Gastroesophageal sphincter (tissue), 4 donors: ENCODE data around the gene VPS25. TPM values are rescaled to one million over a fixed set of nuclear protein-coding genes. Genes with fewer than 3 reads are reported as not detected.

Source experiments
- ATAC-seq: fragments of 150-250 bp; one replicate; pipeline ENCODE4 v1.9.1; 2016; ENCODE audit warnings: mild to moderate bottlenecking, moderate library complexity
- H3K27ac ChIP-seq, 4 donors: fragments of 200-600 bp; sonication (generic) in 3 of 4; 1 replicate in 3 of 4; 2 replicates in 1 of 4; pipeline ENCODE4 v1.5.1; 2016 to 2019
- H3K27me3 ChIP-seq: fragments of 200-600 bp; sonication (generic); one replicate; pipeline ENCODE4 v1.5.1; 2019
- H3K36me3 ChIP-seq, 2 donors: fragments of 200-600 bp; sonication (generic); one replicate each; pipeline ENCODE4 v1.5.1; 2019; ENCODE audit warnings: control low read depth in 1 of 2
- H3K4me1 ChIP-seq, 3 donors: fragments of 200-600 bp; sonication (generic); 1 replicate in 2 of 3; 2 replicates in 1 of 3; pipeline ENCODE4 v1.5.1; 2016 to 2019; ENCODE audit warnings: control low read depth in 2 of 3
- H3K4me3 ChIP-seq, 2 donors: fragments of 200-600 bp; sonication (generic); one replicate each; pipeline ENCODE4 v1.5.1; 2019; ENCODE audit warnings: mild to moderate bottlenecking in 1 of 2, moderate library complexity in 1 of 2
- H3K9me3 ChIP-seq, 3 donors: fragments of 200-600 bp; sonication (generic); one replicate each; pipeline ENCODE4 v1.5.1; 2017 to 2019; ENCODE audit warnings: control low read depth in 2 of 3
- EP300 ChIP-seq: sonication (generic); formaldehyde crosslinking; IDR thresholded peaks from one replicate; pipeline ENCODE4 v1.6.1; 2017; ENCODE audit warnings: antibody characterized with exemption, mild to moderate bottlenecking
- POLR2A ChIP-seq, 2 donors: fragments of 450-650 bp; IDR thresholded peaks; one replicate each; pipeline ENCODE4 v1.6.1; 2017; ENCODE audit warnings: antibody characterized with exemption in 2 of 2, mild to moderate bottlenecking in 2 of 2, moderate library complexity in 1 of 2
- POLR2AphosphoS5 ChIP-seq: sonication (generic); formaldehyde crosslinking; IDR thresholded peaks from one replicate; pipeline ENCODE4 v1.6.1; 2017; ENCODE audit warnings: antibody characterized with exemption
- WGBS, 2 donors: methylation state at CpG; one replicate each; pipeline ENCODE4 v1.1.5; 2018; ENCODE audit warnings: low coverage in 1 of 2; 5-methylcytosine and 5-hydroxymethylcytosine counted together
- total RNA-seq, 4 donors: library from RNA; depleted of rRNA; stranded (reverse); fragments of >200 nt; gene quantifications; one replicate each; pipeline ENCODE4 v1.1.0, GENCODE V29; 2016
- TF ChIP-seq, protein P1 (sequence below), 4 experiments: fragments of 200-600 bp in 2 of 4; fragments of 450-650 bp in 2 of 4; sonication (generic) in 1 of 4; IDR thresholded peaks; one replicate each; pipeline ENCODE4 v1.5.1; 2017 to 2019; ENCODE audit warnings: antibody characterized with exemption in 4 of 4, mild to moderate bottlenecking in 2 of 4, moderate library complexity in 2 of 4

The VPS25 gene
- total RNA-seq, 4 donors from 2014 or later, result 43.1 to 64.0 (median 44.8) TPM

DNA sequence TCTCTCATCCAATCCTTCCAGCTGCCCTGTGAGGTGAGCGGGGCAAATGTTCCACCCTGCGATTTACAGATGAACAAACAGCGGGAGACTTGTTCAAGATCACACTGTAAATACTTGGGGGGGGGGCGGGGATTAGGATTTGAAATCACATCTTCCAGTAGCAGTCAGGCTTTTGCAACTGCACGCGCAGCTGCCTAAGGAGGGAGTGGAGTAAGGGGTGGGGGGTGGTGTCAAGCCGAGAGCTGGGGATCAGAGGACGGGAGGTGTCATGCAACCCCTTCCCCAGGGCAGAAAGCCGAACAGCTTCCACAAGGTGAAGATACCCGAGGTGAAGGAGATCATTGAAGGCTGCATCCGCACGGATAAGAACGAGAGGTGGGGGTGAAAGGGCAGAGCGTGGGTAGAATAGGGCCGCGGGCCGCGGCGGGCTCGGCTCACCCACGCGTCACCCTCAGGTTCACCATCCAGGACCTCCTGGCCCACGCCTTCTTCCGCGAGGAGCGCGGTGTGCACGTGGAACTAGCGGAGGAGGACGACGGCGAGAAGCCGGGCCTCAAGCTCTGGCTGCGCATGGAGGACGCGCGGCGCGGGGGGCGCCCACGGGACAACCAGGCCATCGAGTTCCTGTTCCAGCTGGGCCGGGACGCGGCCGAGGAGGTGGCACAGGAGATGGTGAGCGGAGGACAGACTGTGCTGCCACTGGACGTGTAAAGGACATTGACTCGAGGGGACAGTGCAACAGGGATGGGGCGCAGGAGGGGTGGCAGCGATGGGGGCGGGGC lies 11.8 kb downstream of the VPS25 start:
- Histone ChIP-seq H3K9me3 (no peaks in the 10 kb centered on the region), H3K4me1 (peaks cover 0 to 55% (median 6%) of the 10 kb centered on the region in 3 donors), H3K27me3 (peaks cover 58% of the 10 kb centered on the region), H3K4me3 (no peak overlapping the region), H3K36me3 (no peaks in the 10 kb centered on the region), H3K27ac (no peak overlapping the region)
- ATAC-seq, result no peak
- WGBS, 2 donors, result 12 to 48% methylated on average over 8 to 10 of the region's 52 CpGs
- TF ChIP-seq, protein P1, sequence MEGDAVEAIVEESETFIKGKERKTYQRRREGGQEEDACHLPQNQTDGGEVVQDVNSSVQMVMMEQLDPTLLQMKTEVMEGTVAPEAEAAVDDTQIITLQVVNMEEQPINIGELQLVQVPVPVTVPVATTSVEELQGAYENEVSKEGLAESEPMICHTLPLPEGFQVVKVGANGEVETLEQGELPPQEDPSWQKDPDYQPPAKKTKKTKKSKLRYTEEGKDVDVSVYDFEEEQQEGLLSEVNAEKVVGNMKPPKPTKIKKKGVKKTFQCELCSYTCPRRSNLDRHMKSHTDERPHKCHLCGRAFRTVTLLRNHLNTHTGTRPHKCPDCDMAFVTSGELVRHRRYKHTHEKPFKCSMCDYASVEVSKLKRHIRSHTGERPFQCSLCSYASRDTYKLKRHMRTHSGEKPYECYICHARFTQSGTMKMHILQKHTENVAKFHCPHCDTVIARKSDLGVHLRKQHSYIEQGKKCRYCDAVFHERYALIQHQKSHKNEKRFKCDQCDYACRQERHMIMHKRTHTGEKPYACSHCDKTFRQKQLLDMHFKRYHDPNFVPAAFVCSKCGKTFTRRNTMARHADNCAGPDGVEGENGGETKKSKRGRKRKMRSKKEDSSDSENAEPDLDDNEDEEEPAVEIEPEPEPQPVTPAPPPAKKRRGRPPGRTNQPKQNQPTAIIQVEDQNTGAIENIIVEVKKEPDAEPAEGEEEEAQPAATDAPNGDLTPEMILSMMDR (IDR thresholded peaks at IDR 0.05), result no peak
- TF ChIP-seq POLR2AphosphoS5, result no peak
- no peak for TF ChIP-seq EP300
- no peak for TF ChIP-seq POLR2A (IDR thresholded peaks at IDR 0.05)

DNA sequence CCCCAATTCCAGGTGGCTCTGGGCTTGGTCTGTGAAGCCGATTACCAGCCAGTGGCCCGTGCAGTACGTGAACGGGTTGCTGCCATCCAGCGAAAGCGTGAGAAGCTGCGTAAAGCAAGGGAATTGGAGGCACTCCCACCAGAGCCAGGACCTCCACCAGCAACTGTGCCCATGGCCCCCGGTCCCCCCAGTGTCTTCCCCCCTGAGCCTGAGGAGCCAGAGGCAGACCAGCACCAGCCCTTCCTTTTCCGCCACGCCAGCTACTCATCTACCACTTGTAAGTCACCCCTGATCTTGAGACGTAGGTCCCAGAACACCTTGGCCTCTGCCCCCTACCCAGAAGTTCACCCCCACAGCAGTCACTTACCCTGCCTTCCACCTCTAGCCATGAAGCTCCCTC lies 14.0 kb downstream of the VPS25 start:
- H3K36me3 ChIP-seq, result no peaks in the 10 kb centered on the region
- 78 to 95% methylated on average over 2 to 4 of the region's 11 CpGs for WGBS, 2 donors
- no peak overlapping the region for H3K27ac ChIP-seq
- no peak overlapping the region for H3K4me3 ChIP-seq
- H3K4me1 ChIP-seq, result peaks cover 0 to 32% (median 2%) of the 10 kb centered on the region in 3 donors
- TF ChIP-seq, protein P1 (IDR thresholded peaks at IDR 0.05), result no peak
- TF ChIP-seq POLR2AphosphoS5 (no peak), POLR2A (IDR thresholded peaks at IDR 0.05) (no peak), EP300 (no peak)
- no peak for ATAC-seq
- no peaks in the 10 kb centered on the region for H3K9me3 ChIP-seq
- H3K27me3 ChIP-seq, result peaks cover 37% of the 10 kb centered on the region

DNA sequence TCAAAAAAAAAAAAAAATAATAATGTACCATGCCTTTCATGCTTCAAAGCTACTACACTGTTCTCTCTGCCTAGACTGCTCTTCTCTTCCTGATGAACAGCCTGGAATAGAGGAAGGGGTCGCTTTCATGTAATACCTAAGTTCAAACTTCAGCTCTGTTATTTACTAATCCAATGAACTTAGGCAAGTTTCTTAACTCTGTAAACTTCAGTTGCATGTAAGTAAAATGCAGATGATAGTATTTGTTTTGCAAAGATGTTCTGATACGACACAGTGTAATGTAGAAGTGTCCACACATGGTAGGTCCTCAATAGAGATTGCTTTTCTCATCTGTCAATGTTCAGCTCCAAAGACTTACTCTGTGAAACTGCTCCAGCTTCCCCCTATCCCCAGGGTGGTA lies 18.7 kb downstream of the VPS25 start:
- TF ChIP-seq POLR2AphosphoS5 (no peak), POLR2A (IDR thresholded peaks at IDR 0.05) (no peak), EP300 (no peak)
- TF ChIP-seq, protein P1 (IDR thresholded peaks at IDR 0.05), result no peak

DNA sequence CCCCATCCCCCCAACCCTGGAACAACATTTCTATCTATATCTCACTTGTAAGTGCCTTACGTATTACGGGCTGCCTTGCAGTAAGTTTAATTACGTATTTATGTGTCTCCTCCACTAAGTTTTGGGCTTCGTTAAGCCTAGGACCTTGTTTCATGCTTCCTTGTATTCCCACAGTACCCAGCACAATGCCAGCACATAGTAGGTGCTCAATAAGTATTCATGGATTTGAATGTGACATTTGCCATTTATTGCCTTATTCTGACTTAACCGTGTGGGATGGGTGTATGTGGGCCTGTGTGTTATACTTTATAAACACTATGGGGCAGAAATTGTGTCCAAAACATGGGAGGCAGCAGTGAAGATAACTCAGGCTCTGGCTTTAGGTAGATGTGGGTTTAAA lies 19.3 kb downstream of the VPS25 start:
- no peak overlapping the region for H3K4me3 ChIP-seq
- 63 to 64% methylated on average over 5 of the region's 5 CpGs for WGBS, 2 donors
- ATAC-seq, result no peak
- no peaks in the 10 kb centered on the region for H3K9me3 ChIP-seq
- peaks cover 0 to 30% of the 10 kb centered on the region in 2 donors for H3K36me3 ChIP-seq
- TF ChIP-seq EP300 (no peak), POLR2A (IDR thresholded peaks at IDR 0.05) (no peak)
- H3K27ac ChIP-seq, result no peak overlapping the region
- H3K4me1 ChIP-seq, result peaks cover 2 to 15% (median 3%) of the 10 kb centered on the region in 3 donors
- no peaks in the 10 kb centered on the region for H3K27me3 ChIP-seq

More for the DNA sequence above, 18.7 kb downstream of the VPS25 start:
- Histone ChIP-seq H3K36me3 (peaks cover 0 to 26% of the 10 kb centered on the region in 2 donors), H3K4me1 (peaks cover 0 to 9% (median 0%) of the 10 kb centered on the region in 3 donors), H3K4me3 (no peak overlapping the region), H3K27ac (no peak overlapping the region), H3K27me3 (no peaks in the 10 kb centered on the region), H3K9me3 (no peaks in the 10 kb centered on the region)
- ATAC-seq, result no peak
- 62 to 74% methylated on average over 2 of the region's 2 CpGs for WGBS, 2 donors

DNA sequence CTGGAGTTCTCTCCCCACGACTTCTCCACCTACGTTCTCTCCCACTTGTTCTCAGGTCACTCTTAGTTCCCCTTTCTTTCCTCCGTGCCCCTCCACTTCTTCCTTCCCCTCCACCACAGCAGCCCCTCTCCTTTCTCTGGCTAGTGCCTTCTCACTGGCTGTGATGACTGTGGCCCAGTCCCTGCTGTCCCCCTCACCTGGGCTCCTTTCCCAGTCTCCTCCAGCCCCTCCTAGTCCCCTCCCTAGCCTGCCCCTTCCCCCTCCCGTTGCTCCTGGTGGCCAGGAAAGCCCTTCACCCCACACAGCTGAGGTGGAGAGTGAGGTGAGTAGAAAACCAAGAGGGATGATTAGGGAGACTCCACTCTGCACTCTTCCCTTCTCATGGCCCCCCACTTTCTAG lies 21.8 kb downstream of the VPS25 start:
- Histone ChIP-seq H3K27me3 (no peaks in the 10 kb centered on the region), H3K4me1 (peaks cover 5 to 29% (median 11%) of the 10 kb centered on the region in 3 donors), H3K4me3 (no peak overlapping the region), H3K27ac (no peak overlapping the region), H3K36me3 (peaks cover 0 to 30% of the 10 kb centered on the region in 2 donors), H3K9me3 (no peaks in the 10 kb centered on the region)
- TF ChIP-seq, protein P1 (IDR thresholded peaks at IDR 0.05), result no peak
- ATAC-seq, result no peak
- WGBS, 2 donors, result 25 to 61% methylated on average over 1 to 4 of the region's 4 CpGs
